GM12878 (cell line): ENCODE data around the gene AASDHPPT. TPM values are rescaled to one million over a fixed set of nuclear protein-coding genes. Genes with fewer than 3 reads are reported as not detected.

Source experiments
- ATAC-seq: fragments of 200-7000 bp; cut with Tn5 transposase; 3 replicates; pipeline ENCODE4 v1.9.1; 2020; ENCODE audit warnings: mild to moderate bottlenecking, moderate library complexity
- BruUV-seq: library from RNA; stranded (reverse); fragments of 400-500 nt; replicated peaks from 2 replicates; lab custom pipeline; 2021; lab: Mats Ljungman, UMichigan
- CTCF ChIA-PET: fragments of 300-600 bp; sonication (Branson Sonifier 250); formaldehyde crosslinking; extraction: SDS; loops from one replicate; lab custom pipeline; 2021; ENCODE audit warnings: inconsistent platforms; lab: Yijun Ruan, JAX
- POLR2A ChIA-PET: fragments of 350-600 bp; formaldehyde crosslinking; extraction: SDS; loops from one replicate; lab custom pipeline; 2021; ENCODE audit warnings: inconsistent platforms; lab: Charles Lee
- RAD21 ChIA-PET: fragments of 300-600 bp; sonication (Branson Sonifier 250); formaldehyde crosslinking; loops from one replicate; lab custom pipeline; 2023; ENCODE audit warnings: antibody characterized with exemption; ENCODE audit not compliant: unreplicated experiment; lab: Charles Lee
- SMC1A ChIA-PET: fragments of 300-600 bp; sonication (Branson Sonifier 250); formaldehyde crosslinking; loops from one replicate; lab custom pipeline; 2023; ENCODE audit not compliant: unreplicated experiment, uncharacterized antibody; lab: Charles Lee
- DNase-seq: peaks from one replicate; pipeline ENCODE4 v3.0.0-alpha.2; 2011; ENCODE audit warnings: low read depth, low spot score
- FAIRE-seq: peaks from 3 replicates; lab custom pipeline; 2011; peaks lifted over from hg19 to GRCh38; lab: Jason Lieb, UNC
- H2AFZ ChIP-seq: 2 replicates; pipeline ENCODE4 v1.6.0; 2011; ENCODE audit warnings: low read depth, low read length, control low read depth; ENCODE audit not compliant: control insufficient read depth
- H3K27ac ChIP-seq: 2 replicates; pipeline ENCODE4 v1.5.1; 2011; ENCODE audit warnings: control low read depth; ENCODE audit not compliant: control insufficient read depth, insufficient read depth
- H3K27me3 ChIP-seq, 2 experiments: replicated peaks in 1 of 2; 2 replicates each; pipeline versions ENCODE4 v1.6.0 to v1.6.1; 2011; ENCODE audit warnings: low read length in 1 of 2; ENCODE audit not compliant: control insufficient read depth in 2 of 2, insufficient read depth in 2 of 2
- H3K36me3 ChIP-seq, 2 experiments: 2 replicates each; pipeline ENCODE4 v1.5.1; 2011; ENCODE audit warnings: low read length in 1 of 2; ENCODE audit not compliant: control insufficient read depth in 2 of 2, insufficient read depth in 2 of 2
- H3K4me1 ChIP-seq: 2 replicates; pipeline ENCODE4 v1.6.1; 2011; ENCODE audit warnings: mild to moderate bottlenecking, low read length, moderate library complexity, mixed read lengths; ENCODE audit not compliant: control insufficient read depth, insufficient read depth
- H3K4me2 ChIP-seq: 2 replicates; pipeline ENCODE4 v1.6.0; 2011; ENCODE audit warnings: control low read depth; ENCODE audit not compliant: control insufficient read depth, insufficient read depth
- H3K4me3 ChIP-seq: fragments of 200-600 bp; sonication (generic); 2 replicates; pipeline ENCODE4 v1.5.1; 2016
- H3K79me2 ChIP-seq: 2 replicates; pipeline ENCODE4 v1.6.0; 2011; ENCODE audit warnings: low read length; ENCODE audit not compliant: control insufficient read depth, insufficient read depth
- H3K9ac ChIP-seq: 2 replicates; pipeline ENCODE4 v1.8.0; 2011; ENCODE audit warnings: low read length, control low read depth, mixed read lengths; ENCODE audit not compliant: control insufficient read depth, insufficient read depth
- H3K9me3 ChIP-seq: replicated peaks from 3 replicates; pipeline ENCODE4 v1.5.1; 2011; ENCODE audit warnings: mild to moderate bottlenecking, low read length; ENCODE audit not compliant: control insufficient read depth, insufficient read depth
- H4K20me1 ChIP-seq: 2 replicates; pipeline ENCODE4 v1.6.0; 2011; ENCODE audit not compliant: control insufficient read depth, insufficient read depth
- BACH1 ChIP-seq: fragments of 450-650 bp; IDR thresholded peaks from 2 replicates; pipeline ENCODE4 v1.6.1; 2017; ENCODE audit warnings: mild to moderate bottlenecking, borderline replicate concordance
- CBX5 ChIP-seq: sonication (generic); IDR thresholded peaks from 2 replicates; pipeline ENCODE4 v1.6.1; 2016; ENCODE audit warnings: low read depth, moderate library complexity, mild to moderate bottlenecking, inconsistent platforms
- MTA3 ChIP-seq: IDR thresholded peaks from 2 replicates; pipeline ENCODE4 v1.6.1; 2012; ENCODE audit warnings: low read length, inconsistent platforms, borderline replicate concordance
- NFIC ChIP-seq: IDR thresholded peaks from 2 replicates; pipeline ENCODE4 v1.6.1; 2012; ENCODE audit warnings: low read depth, mild to moderate bottlenecking, inconsistent platforms, low read length, moderate library complexity
- PML ChIP-seq: IDR thresholded peaks from 2 replicates; pipeline ENCODE4 v1.6.1; 2012; ENCODE audit warnings: low read length, inconsistent platforms
- RBBP5 ChIP-seq: fragments of 200-600 bp; sonication (generic); conservative IDR thresholded peaks from 2 replicates; pipeline ENCODE4 v1.6.1; 2016
- SIX5 ChIP-seq: IDR thresholded peaks from 2 replicates; pipeline ENCODE4 v1.6.1; 2011; ENCODE audit warnings: mild to moderate bottlenecking, low read depth, low read length, moderate library complexity; ENCODE audit not compliant: severe bottlenecking
- SMARCA5 ChIP-seq: fragments of 450-650 bp; IDR thresholded peaks from 2 replicates; pipeline ENCODE4 v1.6.1; 2017; ENCODE audit warnings: mild to moderate bottlenecking
- SP1 ChIP-seq: IDR thresholded peaks from one replicate; pipeline ENCODE4 v1.6.1; 2011; ENCODE audit warnings: low read depth, low read length
- ZNF24 ChIP-seq: fragments of 450-650 bp; IDR thresholded peaks from 2 replicates; pipeline ENCODE4 v1.6.1; 2017; ENCODE audit warnings: antibody characterized with exemption, mild to moderate bottlenecking
- ZSCAN29 ChIP-seq: fragments of 450-650 bp; IDR thresholded peaks from 2 replicates; pipeline ENCODE4 v1.6.1; 2017; ENCODE audit warnings: mild to moderate bottlenecking, moderate library complexity
- WGBS: methylation state at CpG from one replicate; pipeline ENCODE4 v1.1.6; 2016; ENCODE audit warnings: low lambda C conversion rate; ENCODE audit not compliant: insufficient replicate concordance, insufficient coverage; ENCODE audit errors: missing lambda C conversion rate; 5-methylcytosine and 5-hydroxymethylcytosine counted together
- in situ Hi-C: fragments of 300-500 bp; cut with MboI; formaldehyde crosslinking; loops from 9 replicates; pipeline ENCODE4 v1.14.3; 2018; ENCODE audit warnings: mixed read lengths
- intact Hi-C: fragments of 100-400 bp; cut with micrococcal nuclease; formaldehyde crosslinking; loops from one replicate; pipeline ENCODE4 v1.14.2; 2022; ENCODE audit not compliant: unreplicated experiment
- polyA plus RNA-seq, 11 experiments: library from polyadenylated mRNA; depleted of rRNA in 4 of 11; unstranded in 6 of 11; stranded (reverse) in 5 of 11; fragments of >200 nt; fragmentation: Nextera tagmentation in 4 of 11; fragmentation: Illumina TruSeq in 1 of 11; extraction: Ambion mirVana in 4 of 11; extraction: Trizol in 1 of 11; gene quantifications; 1 replicate in 1 of 11; 2 replicates in 10 of 11; pipeline versions ENCODE4 v1.2.1 to v1.2.3, GENCODE V29; 2011 to 2016; ENCODE audit warnings: inconsistent platforms in 2 of 11, missing spikeins in 2 of 11, low read depth in 1 of 11
- total RNA-seq, 4 experiments: library from RNA; depleted of rRNA in 3 of 4; stranded (reverse); fragments of >200 nt in 3 of 4; fragmentation: Illumina TruSeq in 1 of 4; extraction: Trizol in 1 of 4; gene quantifications; 2 replicates each; pipeline versions ENCODE4 v1.2.1 to v1.2.3, GENCODE V29; 2013 to 2021
- TF ChIP-seq, protein P1 (sequence below): fragments of 450-650 bp; IDR thresholded peaks from 2 replicates; pipeline ENCODE4 v1.6.1; 2017; ENCODE audit warnings: antibody characterized with exemption, mild to moderate bottlenecking, moderate library complexity
- TF ChIP-seq, protein P2 (sequence below): IDR thresholded peaks from 2 replicates; pipeline ENCODE4 v1.6.1; 2012; ENCODE audit warnings: low read depth, low read length, improper control_type of control experiment
- TF ChIP-seq, protein P3 (sequence below): fragments of 450-650 bp; formaldehyde crosslinking; IDR thresholded peaks from 2 replicates; pipeline ENCODE4 v1.5.0; 2022; ENCODE audit warnings: mild to moderate bottlenecking, missing genetic modification characterization

Gene AASDHPPT
- total and polyA plus RNA-seq, 10 of the 15 experiments (the other 5 are each of a cell fraction or from before 2014, with no cell fraction given): 37.3 to 92.6 (median 50.5) TPM

DNA sequence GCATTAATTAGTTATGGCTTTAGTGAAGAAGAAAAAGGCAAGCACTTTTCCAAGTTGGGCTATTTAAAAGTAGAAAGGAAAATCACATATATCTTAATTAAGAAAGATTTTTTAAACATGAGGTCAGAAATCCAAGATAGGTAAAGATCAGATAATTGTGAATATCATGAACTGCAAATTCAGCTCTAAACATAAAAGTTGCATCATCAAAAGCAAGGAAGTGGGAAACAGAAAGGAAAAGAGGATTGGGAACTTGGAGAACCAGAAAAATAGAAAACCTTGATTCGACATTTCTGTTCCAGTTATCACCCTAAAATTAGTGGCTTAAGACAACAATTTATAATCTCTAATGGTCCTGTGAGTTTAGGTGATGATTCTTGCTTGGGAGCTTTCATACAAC is 17.8 kb upstream of the AASDHPPT start:
- H3K79me2 ChIP-seq: no peaks in the 10 kb centered on the region
- intact Hi-C loops (no loop called here), in situ Hi-C loops (no loop called here)
- FAIRE-seq: no peak
- no peak for ATAC-seq
- TF ChIP-seq CBX5 (no peak), SMARCA5 (no peak), MTA3 (no peak), RBBP5 (no peak), BACH1 (no peak), NFIC (no peak), PML (no peak), SP1 (no peak), ZNF24 (no peak), SIX5 (no peak), ZSCAN29 (no peak)
- TF ChIP-seq, protein P1, sequence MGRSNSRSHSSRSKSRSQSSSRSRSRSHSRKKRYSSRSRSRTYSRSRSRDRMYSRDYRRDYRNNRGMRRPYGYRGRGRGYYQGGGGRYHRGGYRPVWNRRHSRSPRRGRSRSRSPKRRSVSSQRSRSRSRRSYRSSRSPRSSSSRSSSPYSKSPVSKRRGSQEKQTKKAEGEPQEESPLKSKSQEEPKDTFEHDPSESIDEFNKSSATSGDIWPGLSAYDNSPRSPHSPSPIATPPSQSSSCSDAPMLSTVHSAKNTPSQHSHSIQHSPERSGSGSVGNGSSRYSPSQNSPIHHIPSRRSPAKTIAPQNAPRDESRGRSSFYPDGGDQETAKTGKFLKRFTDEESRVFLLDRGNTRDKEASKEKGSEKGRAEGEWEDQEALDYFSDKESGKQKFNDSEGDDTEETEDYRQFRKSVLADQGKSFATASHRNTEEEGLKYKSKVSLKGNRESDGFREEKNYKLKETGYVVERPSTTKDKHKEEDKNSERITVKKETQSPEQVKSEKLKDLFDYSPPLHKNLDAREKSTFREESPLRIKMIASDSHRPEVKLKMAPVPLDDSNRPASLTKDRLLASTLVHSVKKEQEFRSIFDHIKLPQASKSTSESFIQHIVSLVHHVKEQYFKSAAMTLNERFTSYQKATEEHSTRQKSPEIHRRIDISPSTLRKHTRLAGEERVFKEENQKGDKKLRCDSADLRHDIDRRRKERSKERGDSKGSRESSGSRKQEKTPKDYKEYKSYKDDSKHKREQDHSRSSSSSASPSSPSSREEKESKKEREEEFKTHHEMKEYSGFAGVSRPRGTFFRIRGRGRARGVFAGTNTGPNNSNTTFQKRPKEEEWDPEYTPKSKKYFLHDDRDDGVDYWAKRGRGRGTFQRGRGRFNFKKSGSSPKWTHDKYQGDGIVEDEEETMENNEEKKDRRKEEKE: no peak
- TF ChIP-seq, protein P2, sequence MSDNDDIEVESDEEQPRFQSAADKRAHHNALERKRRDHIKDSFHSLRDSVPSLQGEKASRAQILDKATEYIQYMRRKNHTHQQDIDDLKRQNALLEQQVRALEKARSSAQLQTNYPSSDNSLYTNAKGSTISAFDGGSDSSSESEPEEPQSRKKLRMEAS: no peak
- TF ChIP-seq, protein P3, sequence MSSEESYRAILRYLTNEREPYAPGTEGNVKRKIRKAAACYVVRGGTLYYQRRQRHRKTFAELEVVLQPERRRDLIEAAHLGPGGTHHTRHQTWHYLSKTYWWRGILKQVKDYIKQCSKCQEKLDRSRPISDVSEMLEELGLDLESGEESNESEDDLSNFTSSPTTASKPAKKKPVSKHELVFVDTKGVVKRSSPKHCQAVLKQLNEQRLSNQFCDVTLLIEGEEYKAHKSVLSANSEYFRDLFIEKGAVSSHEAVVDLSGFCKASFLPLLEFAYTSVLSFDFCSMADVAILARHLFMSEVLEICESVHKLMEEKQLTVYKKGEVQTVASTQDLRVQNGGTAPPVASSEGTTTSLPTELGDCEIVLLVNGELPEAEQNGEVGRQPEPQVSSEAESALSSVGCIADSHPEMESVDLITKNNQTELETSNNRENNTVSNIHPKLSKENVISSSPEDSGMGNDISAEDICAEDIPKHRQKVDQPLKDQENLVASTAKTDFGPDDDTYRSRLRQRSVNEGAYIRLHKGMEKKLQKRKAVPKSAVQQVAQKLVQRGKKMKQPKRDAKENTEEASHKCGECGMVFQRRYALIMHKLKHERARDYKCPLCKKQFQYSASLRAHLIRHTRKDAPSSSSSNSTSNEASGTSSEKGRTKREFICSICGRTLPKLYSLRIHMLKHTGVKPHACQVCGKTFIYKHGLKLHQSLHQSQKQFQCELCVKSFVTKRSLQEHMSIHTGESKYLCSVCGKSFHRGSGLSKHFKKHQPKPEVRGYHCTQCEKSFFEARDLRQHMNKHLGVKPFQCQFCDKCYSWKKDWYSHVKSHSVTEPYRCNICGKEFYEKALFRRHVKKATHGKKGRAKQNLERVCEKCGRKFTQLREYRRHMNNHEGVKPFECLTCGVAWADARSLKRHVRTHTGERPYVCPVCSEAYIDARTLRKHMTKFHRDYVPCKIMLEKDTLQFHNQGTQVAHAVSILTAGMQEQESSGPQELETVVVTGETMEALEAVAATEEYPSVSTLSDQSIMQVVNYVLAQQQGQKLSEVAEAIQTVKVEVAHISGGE (CRISPR knock-in tag): no peak
- no peaks in the 10 kb centered on the region for H4K20me1 ChIP-seq
- ChIA-PET CTCF (interaction anchor here (0.8 to 1.2 kb wide), 4 partner anchors 10 to 16 kb away, joined by 3 to 4 read pairs (median 4); no protein-coding TSS in a partner anchor), SMC1A (interaction anchor here (0.8 kb wide), 1 partner anchor 44 kb away, joined by 3 read pairs; no protein-coding TSS in a partner anchor), RAD21 (no interaction called here), POLR2A (no interaction called here)
- peaks cover 7% of the 10 kb centered on the region; the same call in 1 of the 2 replicates for H3K4me1 ChIP-seq
- WGBS: 100% methylated on average over 1 of the region's 1 CpG
- H3K4me2 ChIP-seq: no peak overlapping the region
- no peak overlapping the region for H3K9ac ChIP-seq
- BruUV-seq: no TSS peak
- H3K4me3 ChIP-seq: no peak overlapping the region
- DNase-seq: no peak
- H3K36me3 ChIP-seq: no peaks in the 10 kb centered on the region
- no peak overlapping the region for H3K27ac ChIP-seq
- no peaks in the 10 kb centered on the region; the same call in 2 of the 3 replicates for H3K9me3 ChIP-seq
- H2AFZ ChIP-seq: no peak overlapping the region
- no peaks in the 10 kb centered on the region for H3K27me3 ChIP-seq
